ENCODE measurements around the gene RHOBTB3.

- TF ChIP-seq REST (IDR thresholded peaks at IDR 0.05; ENCODE audit: low read depth) (no peak), EZH2phosphoT487 (IDR thresholded peaks at IDR 0.05; ENCODE audit: borderline replicate concordance) (no peak), TCF7L2 (IDR thresholded peaks at IDR 0.05; ENCODE audit: borderline replicate concordance, extremely low read depth, insufficient read depth, insufficient read length) (no peak), ZBTB33 (IDR thresholded peaks at IDR 0.05; ENCODE audit: extremely low read depth, insufficient replicate concordance, low read length) (no peak), ATF3 (IDR thresholded peaks at IDR 0.05) (no peak), CTCF (IDR thresholded peaks at IDR 0.05 in 2 of 3, conservative IDR thresholded peaks at IDR 0.05 in 1 of 3; ENCODE audit: borderline replicate concordance in 1 of 3, insufficient read depth in 1 of 3, low read depth in 2 of 3, low read length in 2 of 3) (no peak), MAX (IDR thresholded peaks at IDR 0.05) (no peak), EZH2 (IDR thresholded peaks at IDR 0.05) (no peak), YY1 (IDR thresholded peaks at IDR 0.05; ENCODE audit: extremely low read depth, insufficient replicate concordance, low read depth, low read length) (no peak)
Measured at GRCh38 chr5:95689680-95690079, 41.5 kb upstream of the RHOBTB3 start.
